Tibial artery (tissue), 4 donors: ENCODE measurements around the gene ZFPL1.

Source experiments
- DNase-seq, 2 donors: peaks; one replicate each; pipeline ENCODE4 v3.0.0-alpha.2; 2019
- H3K27ac ChIP-seq, 2 donors: fragments of 200-600 bp; sonication (generic) in 1 of 2; 1 replicate in 1 of 2; 2 replicates in 1 of 2; pipeline ENCODE4 v1.5.1; 2018 to 2019; ENCODE audit warnings: mild to moderate bottlenecking in 1 of 2
- H3K27me3 ChIP-seq, 2 donors: fragments of 200-600 bp; sonication (generic) in 1 of 2; one replicate each; pipeline versions ENCODE4 v1.5.1 to v1.6.0; 2016 to 2019
- H3K36me3 ChIP-seq, 3 donors: fragments of 200-600 bp; sonication (generic) in 2 of 3; one replicate each; pipeline ENCODE4 v1.5.1; 2016 to 2019; ENCODE audit warnings: mild to moderate bottlenecking in 2 of 3
- H3K4me1 ChIP-seq, 4 donors: fragments of 200-600 bp; sonication (generic) in 2 of 4; 1 replicate in 3 of 4; 2 replicates in 1 of 4; pipeline ENCODE4 v1.5.1; 2016 to 2019
- H3K4me3 ChIP-seq, 2 donors: fragments of 200-600 bp; sonication (generic) in 1 of 2; 1 replicate in 1 of 2; 2 replicates in 1 of 2; pipeline ENCODE4 v1.5.1; 2018 to 2019; ENCODE audit warnings: mild to moderate bottlenecking in 2 of 2
- H3K9me3 ChIP-seq, 3 donors: fragments of 200-600 bp; sonication (generic) in 1 of 3; one replicate each; pipeline ENCODE4 v1.5.1; 2016 to 2019
- intact Hi-C: fragments of 100-400 bp; cut with DNase I; formaldehyde crosslinking; loops from one replicate; pipeline ENCODE4 v1.15.0; 2023; ENCODE audit warnings: low total_unique reads
- TF ChIP-seq, protein P1 (sequence below), 2 experiments: fragments of 200-600 bp in 1 of 2; fragments of 450-650 bp in 1 of 2; IDR thresholded peaks; one replicate each; pipeline ENCODE4 v1.5.1; 2017 to 2019; ENCODE audit warnings: antibody characterized with exemption in 2 of 2, mild to moderate bottlenecking in 1 of 2, moderate library complexity in 1 of 2

ZFPL1 gene

DNA sequence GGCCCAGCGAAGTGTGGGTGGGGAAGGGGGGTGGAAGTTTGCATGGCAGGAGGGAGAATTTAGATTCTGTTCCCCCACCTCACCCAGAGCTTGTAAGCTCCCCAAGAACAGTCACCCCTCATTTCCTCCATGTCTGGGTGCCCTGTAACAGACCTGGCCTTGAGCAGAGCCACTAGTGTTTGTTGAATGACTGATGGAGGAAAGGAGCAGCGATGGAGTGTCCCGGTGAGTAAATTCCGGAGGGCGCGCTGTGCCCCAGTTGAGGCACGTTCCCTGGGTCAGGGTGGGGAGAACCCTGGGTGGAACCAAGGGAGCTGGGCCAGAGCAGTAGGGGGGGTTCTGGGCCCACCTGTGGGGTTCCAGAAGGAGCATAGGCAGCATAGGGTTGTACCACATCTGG lies 26.5 kb upstream of the ZFPL1 start:
- intact Hi-C loops: no loop called here
- H3K4me3 ChIP-seq: no peak overlapping the region
- no peak overlapping the region for H3K27ac ChIP-seq
- H3K9me3 ChIP-seq: no peaks in the 10 kb centered on the region
- no peaks in the 10 kb centered on the region for H3K4me1 ChIP-seq
- TF ChIP-seq, protein P1, sequence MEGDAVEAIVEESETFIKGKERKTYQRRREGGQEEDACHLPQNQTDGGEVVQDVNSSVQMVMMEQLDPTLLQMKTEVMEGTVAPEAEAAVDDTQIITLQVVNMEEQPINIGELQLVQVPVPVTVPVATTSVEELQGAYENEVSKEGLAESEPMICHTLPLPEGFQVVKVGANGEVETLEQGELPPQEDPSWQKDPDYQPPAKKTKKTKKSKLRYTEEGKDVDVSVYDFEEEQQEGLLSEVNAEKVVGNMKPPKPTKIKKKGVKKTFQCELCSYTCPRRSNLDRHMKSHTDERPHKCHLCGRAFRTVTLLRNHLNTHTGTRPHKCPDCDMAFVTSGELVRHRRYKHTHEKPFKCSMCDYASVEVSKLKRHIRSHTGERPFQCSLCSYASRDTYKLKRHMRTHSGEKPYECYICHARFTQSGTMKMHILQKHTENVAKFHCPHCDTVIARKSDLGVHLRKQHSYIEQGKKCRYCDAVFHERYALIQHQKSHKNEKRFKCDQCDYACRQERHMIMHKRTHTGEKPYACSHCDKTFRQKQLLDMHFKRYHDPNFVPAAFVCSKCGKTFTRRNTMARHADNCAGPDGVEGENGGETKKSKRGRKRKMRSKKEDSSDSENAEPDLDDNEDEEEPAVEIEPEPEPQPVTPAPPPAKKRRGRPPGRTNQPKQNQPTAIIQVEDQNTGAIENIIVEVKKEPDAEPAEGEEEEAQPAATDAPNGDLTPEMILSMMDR (IDR thresholded peaks at IDR 0.05): no peak
- H3K27me3 ChIP-seq: peaks cover 0 to 12% of the 10 kb centered on the region in 2 donors
- DNase-seq: no peak
- no peaks in the 10 kb centered on the region for H3K36me3 ChIP-seq

- no peak for DNase-seq
These were observed 26.0 kb upstream of the ZFPL1 start for GRCh38 chr11:65058012-65058411.

DNA sequence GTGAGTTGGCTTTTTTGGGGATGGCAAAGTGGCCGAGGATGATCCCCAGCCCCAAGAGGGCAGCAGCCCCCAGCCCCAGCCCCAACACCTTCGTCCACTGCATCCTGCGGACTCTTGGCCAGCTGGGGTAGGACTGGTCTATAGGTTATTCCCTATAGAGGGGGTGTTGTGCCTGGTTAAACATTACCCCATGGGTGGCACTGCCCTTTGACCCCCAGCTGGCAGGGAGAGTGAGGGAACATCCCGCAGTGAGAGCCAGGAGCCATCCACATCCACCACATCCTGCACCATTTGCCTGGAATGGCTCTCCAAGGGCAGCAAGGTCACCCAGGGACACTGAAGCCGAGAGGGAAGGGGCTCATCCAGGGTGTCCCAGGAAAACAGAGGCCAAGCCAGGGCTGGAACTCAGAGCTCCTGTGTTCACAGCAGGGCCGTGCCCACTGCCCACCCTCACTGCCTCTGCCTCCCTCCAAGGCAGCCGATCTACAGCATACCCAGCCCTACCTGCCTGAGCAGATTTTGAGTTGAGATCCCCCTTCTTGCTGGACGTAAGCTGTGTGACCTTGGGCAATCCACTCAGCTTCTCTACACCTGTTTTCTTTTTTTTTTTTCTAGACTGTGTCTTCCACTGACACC lies 25.5 kb upstream of the ZFPL1 start, which contains the start of gene NAALADL1:
TSS of gene NAALADL1 (minus strand) at position 135 of the 636 bp plus-strand sequence. CDS start at position 103, 32 bp downstream.
- Histone ChIP-seq H3K4me1 (no peaks in the 10 kb centered on the region), H3K4me3 (no peak within 1 kb of the TSS), H3K27ac (no peak within 1 kb of the TSS), H3K27me3 (peaks cover 0 to 11% of the 10 kb centered on the region in 2 donors), H3K9me3 (no peaks in the 10 kb centered on the region), H3K36me3 (no peaks in the 10 kb centered on the region)
- intact Hi-C loops: no loop called here
- TF ChIP-seq, protein P1 (IDR thresholded peaks at IDR 0.05): no peak
- DNase-seq: no peak

More at GRCh38 chr11:65058012-65058411, 26.0 kb upstream of the ZFPL1 start:
- Histone ChIP-seq H3K36me3 (no peaks in the 10 kb centered on the region), H3K4me1 (no peaks in the 10 kb centered on the region), H3K27me3 (peaks cover 0 to 8% of the 10 kb centered on the region in 2 donors), H3K9me3 (no peaks in the 10 kb centered on the region), H3K27ac (no peak overlapping the region), H3K4me3 (no peak overlapping the region)
- intact Hi-C loops: no loop called here
- TF ChIP-seq, protein P1 (IDR thresholded peaks at IDR 0.05): no peak

DNA sequence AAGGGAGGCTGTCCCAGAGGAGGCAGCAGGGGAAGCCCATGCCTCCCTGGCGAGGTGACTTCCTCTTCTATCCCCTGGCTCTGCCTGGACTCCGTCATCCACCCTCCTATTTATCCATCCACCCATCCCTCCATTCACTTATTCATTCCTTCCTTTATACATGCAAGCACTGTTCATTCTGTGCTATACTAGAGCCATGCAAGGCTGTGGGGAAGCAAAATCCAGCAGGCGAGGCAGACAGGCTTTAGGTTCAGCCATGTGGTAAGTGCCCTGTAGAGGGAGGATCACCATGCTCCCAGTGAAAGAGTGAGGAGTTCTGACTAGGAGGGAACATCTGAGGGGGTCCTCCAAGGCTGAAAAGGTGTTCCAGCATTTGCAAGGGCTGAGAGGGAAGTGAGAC lies 24.5 kb upstream of the ZFPL1 start:
- no peaks in the 10 kb centered on the region for H3K36me3 ChIP-seq
- no peaks in the 10 kb centered on the region for H3K4me1 ChIP-seq
- TF ChIP-seq, protein P1 (IDR thresholded peaks at IDR 0.05): no peak
- no peak overlapping the region for H3K27ac ChIP-seq
- H3K27me3 ChIP-seq: peaks cover 0 to 14% of the 10 kb centered on the region in 2 donors
- DNase-seq: no peak
- intact Hi-C loops: no loop called here
- no peaks in the 10 kb centered on the region for H3K9me3 ChIP-seq
- H3K4me3 ChIP-seq: no peak overlapping the region

- no peak overlapping the region for H3K4me3 ChIP-seq
- intact Hi-C loops: no loop called here
- peaks cover 0 to 14% of the 10 kb centered on the region in 2 donors for H3K27me3 ChIP-seq
- H3K27ac ChIP-seq: no peak overlapping the region
- H3K9me3 ChIP-seq: no peaks in the 10 kb centered on the region
- H3K4me1 ChIP-seq: no peaks in the 10 kb centered on the region
- DNase-seq: no peak
- H3K36me3 ChIP-seq: no peaks in the 10 kb centered on the region
- TF ChIP-seq, protein P1 (IDR thresholded peaks at IDR 0.05): no peak
These were observed 23.8 kb upstream of the ZFPL1 start for GRCh38 chr11:65059959-65060824.
